Measurements from ENCODE around the gene RAB39A.

DNA sequence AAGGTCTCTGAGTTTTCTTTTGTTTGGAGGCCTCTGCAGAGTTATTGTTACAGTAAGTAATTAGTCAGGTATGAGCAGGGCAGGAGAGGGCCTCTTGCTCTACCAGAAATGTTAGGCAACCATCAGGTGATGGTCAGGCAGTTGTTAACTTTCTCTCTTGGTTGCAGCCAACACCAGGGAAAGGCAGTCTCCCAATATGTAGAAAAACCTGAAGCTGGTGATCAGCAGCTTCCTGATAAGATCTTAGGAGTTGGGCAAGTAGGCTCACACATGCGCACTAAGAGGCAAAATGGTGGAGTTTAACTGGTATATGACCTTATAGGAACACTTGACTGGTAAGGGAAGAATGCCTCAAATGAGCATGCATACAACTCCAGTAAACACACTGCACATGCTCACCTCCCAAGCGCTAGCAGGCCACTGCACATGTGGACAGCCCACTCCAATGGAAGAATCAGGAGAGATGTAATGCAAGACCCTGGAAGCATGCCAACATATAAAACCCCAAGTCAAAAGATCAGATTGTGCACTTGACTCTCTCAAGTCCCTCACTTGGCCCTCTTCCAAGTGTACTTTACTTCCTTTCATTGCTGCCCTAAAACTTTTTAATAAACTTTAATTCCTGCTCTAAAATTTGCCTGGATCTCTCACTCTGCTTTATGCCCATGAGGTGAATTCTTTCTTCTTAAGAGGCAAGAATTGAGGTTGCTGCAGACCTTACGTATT, 46.0 kb upstream of the RAB39A start:
- TF ChIP-seq POLR2AphosphoS5 (IDR thresholded peaks at IDR 0.05), result no peak
- no peak for TF ChIP-seq EP300 (IDR thresholded peaks at IDR 0.05)
- TF ChIP-seq, protein P1, sequence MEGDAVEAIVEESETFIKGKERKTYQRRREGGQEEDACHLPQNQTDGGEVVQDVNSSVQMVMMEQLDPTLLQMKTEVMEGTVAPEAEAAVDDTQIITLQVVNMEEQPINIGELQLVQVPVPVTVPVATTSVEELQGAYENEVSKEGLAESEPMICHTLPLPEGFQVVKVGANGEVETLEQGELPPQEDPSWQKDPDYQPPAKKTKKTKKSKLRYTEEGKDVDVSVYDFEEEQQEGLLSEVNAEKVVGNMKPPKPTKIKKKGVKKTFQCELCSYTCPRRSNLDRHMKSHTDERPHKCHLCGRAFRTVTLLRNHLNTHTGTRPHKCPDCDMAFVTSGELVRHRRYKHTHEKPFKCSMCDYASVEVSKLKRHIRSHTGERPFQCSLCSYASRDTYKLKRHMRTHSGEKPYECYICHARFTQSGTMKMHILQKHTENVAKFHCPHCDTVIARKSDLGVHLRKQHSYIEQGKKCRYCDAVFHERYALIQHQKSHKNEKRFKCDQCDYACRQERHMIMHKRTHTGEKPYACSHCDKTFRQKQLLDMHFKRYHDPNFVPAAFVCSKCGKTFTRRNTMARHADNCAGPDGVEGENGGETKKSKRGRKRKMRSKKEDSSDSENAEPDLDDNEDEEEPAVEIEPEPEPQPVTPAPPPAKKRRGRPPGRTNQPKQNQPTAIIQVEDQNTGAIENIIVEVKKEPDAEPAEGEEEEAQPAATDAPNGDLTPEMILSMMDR (IDR thresholded peaks at IDR 0.05), result no peak
